Measurements from ENCODE around the gene ZNF717. TPM values are rescaled to one million over a fixed set of nuclear protein-coding genes. Genes with fewer than 3 reads are reported as not detected.

ZNF717 gene
- total RNA-seq, 2 experiments from 2014 or later = 13.3 to 18.4 TPM

DNA sequence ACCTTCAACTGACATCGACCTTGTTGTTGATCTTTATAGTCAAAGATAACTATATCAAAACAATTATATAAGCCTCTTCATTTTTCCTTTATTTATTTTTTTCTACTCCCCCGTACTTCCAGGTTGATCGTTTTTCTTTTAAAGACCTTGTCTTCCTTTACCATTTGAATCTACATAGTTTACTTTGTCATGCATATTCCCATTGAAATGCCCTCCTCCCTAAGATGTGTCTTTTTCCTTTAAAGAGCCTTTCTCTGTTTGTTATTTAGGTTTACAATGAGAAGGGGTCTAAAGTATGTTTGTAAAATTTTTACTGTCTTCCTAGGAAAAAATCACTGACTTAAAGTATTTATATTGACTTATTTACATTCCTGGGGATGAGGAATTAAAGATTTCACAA lies 29.4 kb upstream of the ZNF717 start:
- Histone ChIP-seq H3K9me2 (ENCODE audit: insufficient read depth, low read length) (no peaks in the 10 kb centered on the region), H2AFZ (ENCODE audit: low read length) (no peak overlapping the region), H3K4me2 (ENCODE audit: low read length) (no peak overlapping the region), H3K4me1 (ENCODE audit: insufficient read depth, low read length, poor library complexity, severe bottlenecking) (no peaks in the 10 kb centered on the region), H3K4me3 (ENCODE audit: low read depth, low read length, poor library complexity, severe bottlenecking) (no peak overlapping the region), H3K27ac (ENCODE audit: low read depth, low read length, poor library complexity, severe bottlenecking) (no peak overlapping the region), H3K36me3 (ENCODE audit: insufficient read depth, low read length) (no peaks in the 10 kb centered on the region), H4K20me1 (ENCODE audit: insufficient read depth, low read length) (no peaks in the 10 kb centered on the region), H3K79me2 (ENCODE audit: insufficient read depth, low read depth, low read length) (no peaks in the 10 kb centered on the region), H3K9me3 (ENCODE audit: low read length) (no peaks in the 10 kb centered on the region)
- no peak for DNase-seq (ENCODE audit: low spot score)
- BruUV-seq (replicated peaks) = no TSS peak
- POLR2A ChIA-PET = no interaction called here
- CTCF ChIA-PET (ENCODE audit: unreplicated experiment) = no interaction called here
- intact Hi-C loops (cut with micrococcal nuclease; ENCODE audit: unreplicated experiment) = no loop called here
- TF ChIP-seq EZH2phosphoT487 (IDR thresholded peaks at IDR 0.05; ENCODE audit: borderline replicate concordance, low read depth, low read length) = no peak
- no peak for TF ChIP-seq CTCF (conservative IDR thresholded peaks at IDR 0.05; ENCODE audit: low read length)

DNA sequence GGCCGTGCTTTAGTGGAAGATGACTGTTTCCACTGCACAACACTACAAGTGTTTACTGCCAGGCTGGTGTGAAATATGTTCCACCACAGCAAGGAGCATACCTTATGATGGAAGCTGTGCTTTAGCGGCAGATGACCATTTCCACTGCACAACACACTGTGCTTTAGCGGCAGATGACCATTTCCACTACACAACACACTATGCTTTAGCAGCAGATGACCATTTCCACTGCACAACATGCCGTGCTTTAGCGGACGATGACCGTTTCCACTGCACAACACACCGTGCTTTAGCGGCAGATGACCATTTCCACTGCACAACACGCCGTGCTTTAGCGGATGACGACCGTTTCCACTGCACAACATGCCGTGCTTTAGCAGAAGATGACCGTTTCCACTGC lies 2.8 kb downstream of the ZNF717 start:
- Histone ChIP-seq H3K9me2 (ENCODE audit: insufficient read depth, low read length) (no peaks in the 10 kb centered on the region), H3K79me2 (ENCODE audit: insufficient read depth, low read depth, low read length) (no peaks in the 10 kb centered on the region)
- BruUV-seq (replicated peaks) = no TSS peak

More for the DNA sequence above, 2.8 kb downstream of the ZNF717 start:
- no peak for DNase-seq (ENCODE audit: low spot score)
- no peak overlapping the region for H2AFZ ChIP-seq (ENCODE audit: low read length)
- H4K20me1 ChIP-seq (ENCODE audit: insufficient read depth, low read length) = no peaks in the 10 kb centered on the region
- TF ChIP-seq CTCF (conservative IDR thresholded peaks at IDR 0.05; ENCODE audit: low read length) (no peak), EZH2phosphoT487 (IDR thresholded peaks at IDR 0.05; ENCODE audit: borderline replicate concordance, low read depth, low read length) (no peak)
- H3K4me1 ChIP-seq (ENCODE audit: insufficient read depth, low read length, poor library complexity, severe bottlenecking) = no peaks in the 10 kb centered on the region
- no peak overlapping the region for H3K4me3 ChIP-seq (ENCODE audit: low read depth, low read length, poor library complexity, severe bottlenecking)
- no peaks in the 10 kb centered on the region; the same call in 1 of the 2 replicates for H3K9me3 ChIP-seq (ENCODE audit: low read length)
- no peak overlapping the region for H3K4me2 ChIP-seq (ENCODE audit: low read length)
- ChIA-PET CTCF (ENCODE audit: unreplicated experiment) (no interaction called here), POLR2A (no interaction called here)
- intact Hi-C loops (cut with micrococcal nuclease; ENCODE audit: unreplicated experiment) = no loop called here
- H3K27ac ChIP-seq (ENCODE audit: low read depth, low read length, poor library complexity, severe bottlenecking) = no peak overlapping the region
- peaks cover 30% of the 10 kb centered on the region for H3K36me3 ChIP-seq (ENCODE audit: insufficient read depth, low read length)
